Ovary (tissue), 9 donors: Measurements from ENCODE around the gene GCK. TPM values are rescaled to one million over a fixed set of nuclear protein-coding genes. Genes with fewer than 3 reads are reported as not detected.
A peak's percentile ranks its signal among the peaks of the same experiment; 100 is the strongest.

Experiments used
- DNase-seq, 5 donors: peaks; one replicate each; pipeline ENCODE4 v3.0.0-alpha.2; 2019 to 2020
- H3K27ac ChIP-seq, 2 donors: fragments of 200-600 bp; one replicate each; pipeline versions ENCODE4 v1.5.1 to v1.8.0; 2019 to 2022
- H3K27me3 ChIP-seq: fragments of 200-600 bp; one replicate; pipeline ENCODE4 v1.8.0; 2022
- H3K36me3 ChIP-seq: fragments of 200-600 bp; sonication (generic); one replicate; pipeline ENCODE4 v1.5.1; 2019
- H3K4me1 ChIP-seq: one replicate; pipeline ENCODE4 v1.8.1; 2013; ENCODE audit warnings: mild to moderate bottlenecking, moderate library complexity; ENCODE audit not compliant: insufficient read depth
- H3K4me3 ChIP-seq: fragments of 200-600 bp; sonication (generic); one replicate; pipeline ENCODE4 v1.5.1; 2017
- H3K9me3 ChIP-seq, 2 donors: fragments of 200-600 bp in 1 of 2; sonication (generic) in 1 of 2; one replicate each; pipeline versions ENCODE4 v1.5.1 to v1.8.1; 2013 to 2019; ENCODE audit warnings: mild to moderate bottlenecking in 1 of 2, moderate library complexity in 1 of 2
- CTCF ChIP-seq, 3 donors: fragments of 450-650 bp in 2 of 3; fragments of 200-600 bp in 1 of 3; IDR thresholded peaks; one replicate each; pipeline versions ENCODE4 v1.5.1 to v1.8.0; 2016 to 2022; ENCODE audit warnings: antibody characterized with exemption in 3 of 3, mild to moderate bottlenecking in 1 of 3
- EP300 ChIP-seq: sonication (generic); formaldehyde crosslinking; IDR thresholded peaks from one replicate; pipeline ENCODE4 v1.6.1; 2017; ENCODE audit warnings: antibody characterized with exemption
- POLR2A ChIP-seq: fragments of 450-650 bp; IDR thresholded peaks from one replicate; pipeline ENCODE4 v1.6.1; 2017; ENCODE audit warnings: antibody characterized with exemption, mild to moderate bottlenecking, moderate library complexity
- WGBS, 3 donors: extraction: QIAGEN DNeasy Blood & Tissue Kit in 1 of 3; methylation state at CpG; one replicate each; pipeline versions ENCODE4 v1.1.5 to v1.1.7; 2013 to 2017; 5-methylcytosine and 5-hydroxymethylcytosine counted together
- intact Hi-C, 4 donors: fragments of 100-400 bp; cut with DNase I; formaldehyde crosslinking; loops; one replicate each; pipeline versions ENCODE4 v1.11.0 to v1.15.1; 2022 to 2023
- polyA plus RNA-seq, 2 donors: library from polyadenylated mRNA; stranded (reverse); fragments of 200-250 nt in 1 of 2; fragments of 350-450 nt in 1 of 2; fragmentation: Illumina TruSeq in 1 of 2; extraction: RNeasy Lipid Tissue Mini Kit (QIAGEN cat#74804) in 1 of 2; gene quantifications; one replicate each; pipeline ENCODE4 v1.2.3, GENCODE V29; 2013 to 2014
- total RNA-seq, 7 donors: library from RNA; depleted of rRNA in 2 of 7; stranded (reverse); fragments of >200 nt in 2 of 7; fragmentation: NEBNext Ultra II Directional in 3 of 7; extraction: Animal tissue kit (Norgen Biotek cat#: 25700) in 3 of 7; gene quantifications; one replicate each; pipeline versions ENCODE4 v1.1.0 to v1.2.4, GENCODE V29; 2016 to 2023
- donor health status: DM: no; HTN: no; CAD: no; lungs with moderate emphysema.
- donor health status: DM: no; HTN: no; CAD: no.
- donor health status: Bipolar disorder and iron deficiency.
- donor health status: DM: yes; HTN: yes; CAD: no.
- donor health status: DM: no; HTN: no; CAD: no.
- donor health status: DM: yes; HTN: yes; CAD: no.

The GCK gene
- total and polyA plus RNA-seq, 9 donors = 0.48 to 2.9 (median 1.3) TPM

- TF ChIP-seq EP300 (no peak), POLR2A (no peak), CTCF (IDR thresholded peaks at IDR 0.05) (no peak)
- no peaks in the 10 kb centered on the region for H3K9me3 ChIP-seq
- no peak overlapping the region for H3K27ac ChIP-seq
- no peaks in the 10 kb centered on the region for H3K27me3 ChIP-seq
- H3K36me3 ChIP-seq = no peaks in the 10 kb centered on the region
- WGBS, 3 donors = 74 to 78% (median 77%) methylated on average over 30 to 31 of the region's 31 CpGs
- intact Hi-C loops = no loop called here
- peaks cover 9% of the 10 kb centered on the region for H3K4me1 ChIP-seq
- DNase-seq = peak in 2 of 5 donors; percentile 9 to 39
- H3K4me3 ChIP-seq = peak overlapping the region; percentile 49
Observed at GRCh38 chr7:44144968-44145478, 44.2 kb downstream of the GCK start.

GRCh38 chr7:44144426-44144967 lies 44.7 kb downstream of the GCK start:
- 85 to 94% (median 89%) methylated on average over 5 to 6 of the region's 6 CpGs for WGBS, 3 donors
- TF ChIP-seq CTCF (IDR thresholded peaks at IDR 0.05) (no peak), POLR2A (no peak), EP300 (no peak)
- no peaks in the 10 kb centered on the region for H3K9me3 ChIP-seq
- peaks cover 9% of the 10 kb centered on the region for H3K4me1 ChIP-seq
- no peak overlapping the region for H3K4me3 ChIP-seq
- H3K36me3 ChIP-seq = no peaks in the 10 kb centered on the region
- H3K27me3 ChIP-seq = no peaks in the 10 kb centered on the region
- intact Hi-C loops = no loop called here
- no peak overlapping the region for H3K27ac ChIP-seq
- DNase-seq = peak in 4 of 5 donors; percentile 3 to 25 (median 10)

- Histone ChIP-seq H3K27ac (no peak overlapping the region), H3K4me3 (no peak overlapping the region), H3K4me1 (peaks cover 9% of the 10 kb centered on the region), H3K9me3 (no peaks in the 10 kb centered on the region), H3K27me3 (no peaks in the 10 kb centered on the region), H3K36me3 (no peaks in the 10 kb centered on the region)
- intact Hi-C loops = no loop called here
- DNase-seq = peak in 4 of 5 donors; percentile 5 to 12 (median 8)
- 78 to 86% (median 83%) methylated on average over 6 of the region's 6 CpGs for WGBS, 3 donors
- TF ChIP-seq EP300 (no peak), CTCF (IDR thresholded peaks at IDR 0.05) (no peak), POLR2A (no peak)
Observed at GRCh38 chr7:44143646-44144250, 45.5 kb downstream of the GCK start.

- Histone ChIP-seq H3K27ac (no peak overlapping the region), H3K4me3 (no peak overlapping the region), H3K36me3 (no peaks in the 10 kb centered on the region), H3K27me3 (no peaks in the 10 kb centered on the region), H3K9me3 (no peaks in the 10 kb centered on the region), H3K4me1 (peaks cover 9% of the 10 kb centered on the region)
- TF ChIP-seq EP300 (no peak), POLR2A (no peak), CTCF (IDR thresholded peaks at IDR 0.05) (no peak)
- WGBS, 3 donors = 85 to 95% (median 95%) methylated on average over 4 of the region's 4 CpGs
- intact Hi-C loops = no loop called here
- peak in 1 of 5 donors; percentile 13 for DNase-seq
Observed at GRCh38 chr7:44142028-44142427, 47.2 kb downstream of the GCK start.
